Activated CD4-positive, alpha-beta T cell treated with anti-CD3 and anti-CD28 coated beads, Interleukin-10, Interleukin-2, amounts not matched to agents 100 ng/mL and 50 ng/mL, durations not matched to agents 16 hours and 8 hours (primary cell): ENCODE data around the gene RARG.
"Not testable (repeated sequence)": the region's sequence is repeated elsewhere in the genome, so short reads cannot be mapped to it uniquely, and the experiment has no call there.

Source experiments
- DNase-seq: peaks from one replicate; pipeline ENCODE4 v3.0.0-alpha.2; 2020

Gene RARG

GRCh38 chr12:53205747-53206419, 26.1 kb downstream of the RARG start:
- peak; percentile 96 for DNase-seq

- no peak for DNase-seq
Observed at GRCh38 chr12:53204351-53204750, 27.7 kb downstream of the RARG start.

GRCh38 chr12:53202316-53202715, 29.7 kb downstream of the RARG start:
- not testable (repeated sequence) for DNase-seq

- DNase-seq, result no peak
Observed at GRCh38 chr12:53201639-53202038, 30.4 kb downstream of the RARG start.

DNA sequence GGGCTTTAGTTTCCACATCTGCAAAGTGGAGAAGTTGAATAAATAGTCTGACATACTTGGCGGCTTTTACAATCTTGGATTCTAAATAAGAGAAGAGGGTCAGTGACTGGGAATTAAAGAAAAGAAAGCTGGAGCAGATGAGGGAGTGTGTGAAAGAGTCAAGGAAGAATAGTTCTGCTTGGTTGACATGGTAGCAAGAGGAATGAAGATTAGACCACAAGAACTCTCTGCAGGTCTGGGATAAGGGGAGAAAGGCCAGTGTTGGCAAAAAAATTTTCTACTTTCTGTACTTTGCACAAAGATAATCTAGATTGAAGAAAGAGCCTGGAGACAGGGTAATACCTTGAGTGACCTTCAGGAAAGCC, 30.9 kb downstream of the RARG start:
- no peak for DNase-seq

- peak; percentile 81 for DNase-seq
Observed at GRCh38 chr12:53200458-53201176, 31.4 kb downstream of the RARG start.

DNA sequence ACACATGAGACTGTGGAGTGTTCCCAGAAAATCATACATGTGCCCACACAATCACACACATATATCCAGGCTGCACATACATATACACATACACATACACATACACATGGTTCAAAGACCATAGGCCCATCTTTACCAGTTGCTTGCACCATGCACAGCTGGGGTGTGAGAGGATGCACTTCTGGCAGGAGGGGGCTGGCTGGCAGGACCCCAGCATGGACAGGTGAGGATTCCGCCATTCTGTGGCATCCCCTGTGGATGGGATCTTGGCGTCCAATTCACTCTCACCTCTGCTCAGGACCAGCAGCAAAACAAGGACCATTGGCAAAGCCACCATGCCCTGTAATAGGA, 31.9 kb downstream of the RARG start:
- no peak for DNase-seq

- no peak for DNase-seq
Observed at GRCh38 chr12:53199700-53200099, 32.3 kb downstream of the RARG start.

DNA sequence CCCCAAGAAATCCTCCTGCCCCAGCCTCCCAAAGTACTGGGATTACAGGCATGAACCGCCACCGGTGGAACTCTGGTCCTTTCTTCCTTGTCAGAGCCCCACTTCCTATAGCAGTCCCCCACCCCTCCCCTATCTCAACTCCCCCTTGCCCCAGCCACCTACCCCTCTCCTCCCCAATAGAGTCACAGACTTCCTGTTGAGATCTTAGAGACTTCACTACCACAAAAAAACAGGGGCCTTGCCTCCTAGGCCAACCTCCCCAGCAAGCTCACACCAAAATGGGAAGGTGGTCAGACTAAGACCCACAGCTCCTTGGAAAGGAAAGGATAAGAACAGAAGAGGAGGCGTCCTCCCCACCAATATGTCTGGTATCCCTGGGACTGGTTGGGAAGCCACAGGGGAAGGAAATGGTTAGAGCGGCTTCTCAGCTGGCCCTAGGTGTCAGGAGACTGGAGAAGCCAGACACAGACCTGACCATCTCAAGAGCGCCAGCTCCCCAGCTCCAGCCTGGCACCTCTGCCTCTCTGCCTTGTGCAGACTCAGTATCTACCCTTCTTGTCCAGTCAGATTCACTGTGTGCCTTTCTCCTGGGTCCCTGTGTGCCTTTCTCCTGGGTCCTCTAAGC, 33.4 kb downstream of the RARG start:
- DNase-seq, result peak; percentile 53

- DNase-seq, result no peak
Observed at GRCh38 chr12:53197011-53197640, 34.9 kb downstream of the RARG start.

DNA sequence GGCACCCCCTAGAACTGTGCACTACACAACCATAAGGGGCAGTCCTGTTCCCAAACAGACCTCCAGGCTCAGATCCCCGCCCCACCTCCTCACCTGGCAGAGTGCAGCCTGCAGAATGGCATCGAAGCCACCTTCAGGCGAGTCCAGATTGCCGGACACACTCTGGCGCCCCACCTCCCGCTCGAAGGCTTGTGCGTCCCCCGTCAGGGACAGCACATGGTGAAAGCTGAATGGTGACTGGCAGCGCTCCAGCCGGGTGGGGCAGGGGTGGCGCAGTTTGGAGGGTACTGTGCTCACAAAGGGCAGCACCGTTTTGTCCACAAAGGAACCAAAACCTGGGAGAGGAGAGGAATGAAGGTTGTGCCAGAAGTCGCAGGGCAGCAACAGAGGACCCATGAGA, 35.5 kb downstream of the RARG start:
- no peak for DNase-seq

- DNase-seq, result no peak
Observed at GRCh38 chr12:53195516-53196420, 36.2 kb downstream of the RARG start.

DNA sequence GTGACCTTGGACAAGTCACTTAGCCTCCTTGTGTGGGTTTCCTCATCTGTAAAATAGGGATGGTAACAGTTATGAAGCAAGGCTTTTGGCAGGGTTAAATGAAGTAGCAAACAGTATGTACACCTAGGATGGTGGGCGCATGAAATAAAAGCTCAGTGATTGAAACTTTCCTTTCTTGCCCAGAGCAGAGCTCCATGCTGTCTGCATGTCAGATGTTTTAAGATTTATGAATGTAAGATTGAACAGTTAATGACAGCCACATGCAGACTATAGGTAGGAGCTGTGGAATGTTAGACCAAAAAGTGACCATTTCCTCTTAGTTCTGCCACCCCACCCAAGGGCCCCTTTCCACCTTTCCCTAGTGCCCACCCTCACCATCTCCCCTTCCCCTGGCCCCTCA, 37.0 kb downstream of the RARG start:
- DNase-seq, result no peak

- no peak for DNase-seq
Observed at GRCh38 chr12:53193985-53194716, 37.9 kb downstream of the RARG start.

GRCh38 chr12:53193040-53193439, 39.0 kb downstream of the RARG start:
- DNase-seq, result no peak

DNA sequence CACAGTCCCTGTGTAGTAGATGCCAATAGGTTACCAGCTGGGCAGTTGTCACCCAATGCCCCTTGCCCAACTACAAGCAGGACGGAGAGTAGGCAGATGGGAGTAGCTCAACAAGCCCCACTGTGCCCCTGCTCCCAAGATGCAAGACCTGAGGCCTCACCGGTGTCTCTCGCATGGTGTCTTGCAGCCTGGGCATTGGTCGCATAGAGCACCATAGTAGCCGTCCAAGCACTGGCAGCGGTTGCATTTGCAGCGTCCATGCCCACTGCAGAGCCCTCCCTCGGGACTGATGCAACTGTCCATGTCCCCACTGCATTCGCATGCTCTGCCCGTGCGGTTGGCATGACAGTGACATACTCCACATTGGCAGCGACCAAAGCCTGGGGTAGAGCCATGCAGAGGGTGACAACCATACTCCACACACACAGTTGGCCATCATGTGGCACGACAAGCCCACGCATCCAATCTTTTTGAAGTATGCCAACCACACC, 39.4 kb downstream of the RARG start:
- no peak for DNase-seq

DNA sequence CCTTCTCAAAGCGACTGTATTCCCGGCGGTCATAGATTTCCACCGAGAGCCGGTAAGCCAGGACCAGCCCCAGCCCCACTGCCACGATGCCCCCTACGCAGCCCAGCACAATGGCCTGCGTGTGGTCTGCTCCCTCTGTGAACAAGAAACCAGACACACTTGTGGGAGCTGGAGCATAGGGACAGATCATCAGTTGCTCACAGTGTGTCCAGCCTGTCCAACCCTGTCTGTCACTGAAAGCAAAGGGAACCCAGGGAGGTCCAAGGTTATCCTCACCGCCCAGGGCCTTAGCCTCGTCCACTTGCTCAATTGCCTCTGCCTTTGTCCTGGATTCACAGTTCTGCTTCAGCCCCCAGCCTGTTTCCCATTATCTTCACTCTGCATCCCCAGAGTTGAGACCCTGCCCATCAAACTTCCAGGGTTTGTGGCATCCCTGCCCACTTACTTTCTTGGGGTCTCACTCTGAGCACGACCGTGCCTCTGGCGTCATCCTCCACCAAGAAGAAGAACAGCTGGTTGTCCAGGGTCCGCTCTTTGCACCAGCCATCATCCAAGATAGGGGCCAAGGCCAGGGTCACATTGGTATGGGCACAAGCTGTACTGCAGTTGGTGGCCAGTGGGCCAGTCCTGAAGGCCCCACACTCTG, 40.0 kb downstream of the RARG start:
- DNase-seq, result no peak

DNA sequence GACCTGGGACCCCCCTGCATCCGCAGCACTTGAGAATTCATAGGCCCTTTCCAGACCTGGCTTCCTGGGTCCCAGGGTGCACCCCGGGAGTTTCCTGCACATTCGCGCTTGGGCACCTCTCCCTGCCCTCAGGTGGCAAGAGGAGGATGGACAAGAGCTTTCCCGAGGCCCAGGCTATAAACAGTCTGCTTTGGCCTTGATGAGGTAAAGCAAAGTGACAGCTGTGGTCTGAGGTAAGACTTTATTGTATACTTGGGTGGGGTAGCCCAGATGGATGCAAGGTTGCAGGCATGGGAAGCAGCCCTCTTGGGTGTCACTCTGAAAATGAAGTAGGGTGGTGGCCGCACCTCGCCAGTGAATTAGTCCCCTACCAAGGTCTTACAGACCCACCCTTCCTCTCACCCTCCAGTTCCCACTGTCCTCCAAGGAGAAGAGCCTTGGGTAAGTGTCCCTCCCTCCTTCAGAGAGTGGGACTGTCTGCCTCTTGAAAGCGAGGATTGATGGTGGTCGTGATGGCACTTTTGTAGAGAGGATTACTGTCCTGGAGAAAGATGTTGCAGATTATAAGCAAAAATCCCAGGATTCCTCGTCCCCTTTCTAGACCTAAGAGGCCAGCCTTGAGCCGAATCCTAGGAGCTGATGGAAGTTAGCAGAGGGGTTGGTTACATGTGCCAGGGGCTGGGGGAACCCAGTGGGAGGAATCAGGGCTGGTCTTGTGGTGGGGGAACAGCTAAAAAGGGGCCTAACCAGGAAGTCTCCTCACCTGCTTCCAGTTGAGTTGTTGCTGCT, 40.7 kb downstream of the RARG start:
- DNase-seq, result no peak

DNA sequence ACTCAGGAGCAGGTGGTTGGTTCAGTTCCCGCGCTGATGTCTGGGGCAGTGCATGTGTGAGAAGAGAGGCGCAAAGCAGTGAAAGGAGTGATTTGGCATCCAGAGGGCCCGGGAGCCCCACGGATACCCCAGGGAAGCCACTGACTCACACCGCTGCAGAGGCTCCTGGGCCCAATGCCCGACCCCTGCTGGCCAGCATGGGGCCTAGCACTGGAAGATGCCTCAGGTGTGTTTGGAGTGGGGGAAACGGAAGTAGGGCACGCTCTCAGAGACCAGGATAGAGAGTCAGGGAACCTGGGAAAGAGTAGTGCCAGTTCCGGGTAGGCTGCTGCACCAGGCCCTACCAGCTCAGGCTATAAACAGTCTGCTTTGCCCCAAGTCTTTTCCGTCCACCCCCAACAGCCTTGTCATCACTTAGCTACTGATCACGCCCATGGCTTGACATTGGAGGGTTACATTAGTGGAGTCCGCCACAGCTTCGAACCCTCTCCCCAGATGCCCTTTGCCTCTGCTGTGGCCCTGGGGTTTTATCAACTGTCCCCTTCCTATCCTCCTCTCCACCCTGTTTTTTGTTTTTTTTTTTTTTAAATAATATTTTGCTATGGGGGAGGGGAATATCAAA, 41.8 kb downstream of the RARG start:
- peak; percentile 56 for DNase-seq
